Muscle layer of duodenum (tissue), 2 donors: ENCODE results near the gene F8A2.
"Not testable (repeated sequence)": the region's sequence is repeated elsewhere in the genome, so short reads cannot be mapped to it uniquely, and the experiment has no call there.

Source experiments
- H3K27ac ChIP-seq: one replicate; pipeline ENCODE4 v1.7.0; 2013; ENCODE audit warnings: mild to moderate bottlenecking, low read length
- H3K27me3 ChIP-seq: one replicate; pipeline ENCODE4 v1.7.0; 2013; ENCODE audit warnings: low read depth, mild to moderate bottlenecking, control low read depth, low read length
- H3K36me3 ChIP-seq, 2 donors: one replicate each; pipeline ENCODE4 v1.7.0; 2013; ENCODE audit warnings: low read length in 2 of 2, control low read depth in 1 of 2, mild to moderate bottlenecking in 1 of 2; ENCODE audit not compliant: insufficient read depth in 2 of 2, control insufficient read depth in 1 of 2
- H3K4me1 ChIP-seq, 2 donors: one replicate each; pipeline ENCODE4 v1.7.0; 2013; ENCODE audit warnings: low read length in 2 of 2, mild to moderate bottlenecking in 2 of 2, control low read depth in 1 of 2, moderate library complexity in 1 of 2; ENCODE audit not compliant: insufficient read depth in 2 of 2, control insufficient read depth in 1 of 2
- H3K4me3 ChIP-seq, 2 donors: one replicate each; pipeline ENCODE4 v1.7.0; 2013; ENCODE audit warnings: low read length in 2 of 2, low read depth in 1 of 2, mild to moderate bottlenecking in 1 of 2
- H3K9me3 ChIP-seq, 2 donors: one replicate each; pipeline ENCODE4 v1.7.0; 2013; ENCODE audit warnings: low read length in 2 of 2, control low read depth in 1 of 2, mild to moderate bottlenecking in 1 of 2; ENCODE audit not compliant: control insufficient read depth in 1 of 2
- donor health status: healthy.

Gene F8A2

GRCh38 chrX:155381843-155382528 lies at the start of gene F8A2:
F8A2 (plus strand) TSS chrX:155382095; CDS start chrX:155382115, 20 bp downstream.
- H3K4me1 ChIP-seq, H3K9me3 ChIP-seq, H3K4me3 ChIP-seq, H3K27me3 ChIP-seq, H3K36me3 ChIP-seq, H3K27ac ChIP-seq: not testable (repeated sequence)

DNA sequence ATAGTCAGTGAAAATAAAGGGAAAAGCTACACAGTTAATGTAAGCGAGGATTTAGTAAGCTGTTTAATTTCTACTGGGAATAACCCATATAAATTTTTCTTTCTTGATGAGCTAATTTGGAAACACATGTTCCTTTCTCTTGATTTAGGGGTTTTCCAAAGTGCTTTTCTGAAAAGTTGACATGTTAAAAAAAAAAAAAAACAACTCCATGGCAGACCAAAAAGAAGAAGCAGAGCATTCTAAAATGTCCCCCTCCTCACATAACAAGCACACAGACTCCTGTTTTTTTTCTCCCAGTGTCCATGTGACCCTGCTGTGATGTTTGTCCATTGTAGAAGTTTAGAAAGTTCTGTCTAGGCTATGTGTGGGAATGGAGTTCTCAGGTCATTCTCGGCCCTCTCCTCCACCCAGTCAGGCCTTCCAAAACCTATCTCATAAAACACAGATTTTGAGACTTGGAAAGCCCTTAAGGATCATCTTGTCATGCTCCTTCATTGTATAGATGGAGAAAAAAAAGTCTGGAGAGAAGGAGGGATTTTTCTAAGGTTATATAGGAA lies 48.3 kb upstream of the F8A2 start:
- no peaks in the 10 kb centered on the region for H3K9me3 ChIP-seq
- H3K4me1 ChIP-seq, result no peaks in the 10 kb centered on the region
- peak overlapping the region; percentile 71 for H3K27ac ChIP-seq
- peak overlapping the region; percentile 37 to 46 for H3K4me3 ChIP-seq
- no peaks in the 10 kb centered on the region for H3K27me3 ChIP-seq
- H3K36me3 ChIP-seq, result no peaks in the 10 kb centered on the region

DNA sequence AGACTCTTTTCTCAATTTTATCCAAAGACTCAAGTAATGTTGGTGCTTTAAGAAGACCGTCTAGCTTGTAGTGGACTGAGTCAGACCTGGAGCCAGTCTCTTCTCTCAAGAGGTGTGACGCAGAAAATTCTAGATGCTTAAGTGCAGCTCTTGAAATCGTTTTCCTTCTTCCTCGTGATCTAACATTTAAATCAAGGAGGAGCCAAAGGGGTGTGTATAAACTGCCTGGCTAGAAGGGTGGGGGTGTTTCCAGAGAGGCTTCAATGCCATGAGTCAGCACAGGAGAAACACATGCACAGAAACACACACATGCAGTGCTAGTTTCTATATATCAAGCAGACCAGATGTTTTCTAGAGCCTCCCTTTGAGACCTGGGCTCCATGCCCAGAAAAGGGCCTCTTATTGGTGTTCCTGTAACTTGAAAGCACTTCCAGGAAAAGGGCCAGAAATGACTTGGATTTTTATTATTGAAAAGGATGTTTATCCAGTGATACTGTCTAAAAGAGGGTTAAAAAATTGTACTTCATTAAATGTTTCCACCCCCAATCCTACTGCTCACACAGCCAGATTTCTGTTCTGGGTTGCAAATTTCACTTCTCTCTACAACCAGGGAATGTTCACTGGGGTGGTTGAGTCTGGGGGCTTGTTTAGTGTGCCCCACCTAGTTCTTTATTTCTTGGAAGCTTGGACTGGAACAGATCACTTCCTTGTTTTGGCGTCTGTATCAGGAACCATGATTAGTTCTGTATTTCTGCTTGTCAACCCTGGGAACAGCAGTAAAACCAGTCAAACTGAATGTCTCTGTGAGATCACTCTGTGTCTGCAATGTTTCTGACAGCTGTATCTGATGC lies 47.2 kb upstream of the F8A2 start, which contains the start of gene CLIC2:
Gene CLIC2 (minus strand): TSS at position 129 of the 851 bp plus-strand sequence. CDS start 187 bp downstream, outside the sequence.
- H3K9me3 ChIP-seq, result no peaks in the 10 kb centered on the region
- no peaks in the 10 kb centered on the region for H3K36me3 ChIP-seq
- H3K27ac ChIP-seq, result peak within 1 kb of the TSS; percentile 71
- no peaks in the 10 kb centered on the region for H3K4me1 ChIP-seq
- H3K4me3 ChIP-seq, result peak within 1 kb of the TSS; percentile 37 to 46
- H3K27me3 ChIP-seq, result no peaks in the 10 kb centered on the region

DNA sequence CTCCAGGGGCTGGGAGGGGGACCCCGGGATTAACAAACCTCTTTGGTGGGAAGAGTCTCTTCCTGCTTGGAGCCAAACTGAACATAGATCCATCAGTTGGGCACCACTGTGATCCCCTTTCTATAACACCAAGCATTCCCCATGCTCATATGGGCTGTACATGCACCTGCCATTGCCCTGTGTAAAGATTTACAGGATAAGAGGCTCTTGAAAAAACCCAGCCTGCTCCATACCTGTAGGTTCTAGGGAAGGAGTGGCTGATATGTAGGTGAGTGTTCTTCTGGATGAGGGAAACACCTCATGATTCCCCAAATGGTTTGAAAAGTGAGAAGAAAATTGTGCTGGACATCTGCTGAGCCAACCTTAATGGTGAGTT lies 46.6 kb upstream of the F8A2 start:
- not testable (repeated sequence) for H3K4me1 ChIP-seq, H3K9me3 ChIP-seq, H3K36me3 ChIP-seq, H3K27ac ChIP-seq, H3K27me3 ChIP-seq, H3K4me3 ChIP-seq

GRCh38 chrX:155345689-155346088 lies 36.2 kb upstream of the F8A2 start:
- not testable (repeated sequence) for H3K9me3 ChIP-seq, H3K36me3 ChIP-seq, H3K27ac ChIP-seq, H3K4me3 ChIP-seq, H3K27me3 ChIP-seq, H3K4me1 ChIP-seq

DNA sequence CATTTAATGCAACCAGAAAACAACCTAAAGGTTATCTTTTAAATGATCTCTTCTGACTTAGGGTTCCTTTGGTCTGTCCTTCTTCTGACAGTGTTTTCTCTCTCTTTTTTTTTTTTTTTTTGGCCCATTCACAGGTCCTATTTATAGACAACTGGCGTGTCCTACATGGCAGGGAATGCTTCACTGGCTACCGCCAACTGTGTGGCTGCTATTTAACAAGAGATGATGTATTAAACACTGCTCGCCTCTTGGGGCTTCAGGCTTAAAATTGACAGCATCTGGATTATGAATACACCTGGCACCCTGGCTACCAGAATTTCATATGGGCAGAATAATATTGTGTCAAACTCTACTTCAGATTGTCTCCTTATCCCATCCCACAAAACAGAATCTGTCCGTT lies 32.4 kb upstream of the F8A2 start:
- H3K36me3 ChIP-seq, H3K27ac ChIP-seq, H3K9me3 ChIP-seq, H3K27me3 ChIP-seq, H3K4me1 ChIP-seq, H3K4me3 ChIP-seq: not testable (repeated sequence)

- not testable (repeated sequence) for H3K36me3 ChIP-seq, H3K27me3 ChIP-seq, H3K27ac ChIP-seq, H3K9me3 ChIP-seq, H3K4me3 ChIP-seq, H3K4me1 ChIP-seq
Observed at GRCh38 chrX:155363712-155364111, 18.2 kb upstream of the F8A2 start.

DNA sequence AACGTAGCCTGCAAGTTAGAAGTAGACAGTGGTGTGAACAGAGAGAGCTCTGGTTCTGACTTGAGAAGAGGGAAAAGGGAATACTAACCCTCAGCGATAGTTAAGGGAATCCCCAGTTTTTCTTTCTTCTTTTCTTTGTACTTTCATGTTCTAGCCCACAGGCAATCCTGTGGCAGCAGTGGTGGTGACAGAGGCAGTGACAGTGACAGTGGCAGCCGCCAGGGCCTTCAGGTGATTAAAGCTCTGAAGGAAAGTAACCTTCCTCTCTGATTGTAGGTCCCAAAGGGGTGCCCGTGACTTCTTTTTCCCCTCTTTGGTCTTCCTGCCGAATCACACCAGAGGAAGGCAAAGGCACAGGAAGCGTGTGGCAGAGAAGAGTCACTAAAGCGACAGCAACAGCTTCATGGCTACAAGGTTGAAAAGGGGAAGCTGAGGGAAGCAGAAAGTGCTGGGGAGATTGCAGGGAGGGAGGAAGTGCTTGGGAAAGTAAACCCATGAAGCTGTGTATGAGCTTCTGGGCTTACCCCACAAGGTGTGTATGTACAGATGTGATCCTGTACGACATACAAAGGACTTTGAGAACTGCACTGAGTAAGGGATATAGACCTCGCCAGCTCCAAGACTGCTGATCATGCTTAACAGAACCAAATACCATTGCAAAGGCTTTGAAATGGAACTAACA lies 8.0 kb upstream of the F8A2 start:
- not testable (repeated sequence) for H3K27me3 ChIP-seq, H3K27ac ChIP-seq, H3K9me3 ChIP-seq, H3K4me1 ChIP-seq, H3K4me3 ChIP-seq, H3K36me3 ChIP-seq

GRCh38 chrX:155379802-155380201 lies 2.1 kb upstream of the F8A2 start:
- not testable (repeated sequence) for H3K4me1 ChIP-seq, H3K4me3 ChIP-seq, H3K27me3 ChIP-seq, H3K36me3 ChIP-seq, H3K9me3 ChIP-seq, H3K27ac ChIP-seq

- not testable (repeated sequence) for H3K9me3 ChIP-seq, H3K4me1 ChIP-seq, H3K36me3 ChIP-seq, H3K4me3 ChIP-seq, H3K27me3 ChIP-seq, H3K27ac ChIP-seq
Observed at GRCh38 chrX:155382529-155382967, 653 bp downstream of the F8A2 start.

DNA sequence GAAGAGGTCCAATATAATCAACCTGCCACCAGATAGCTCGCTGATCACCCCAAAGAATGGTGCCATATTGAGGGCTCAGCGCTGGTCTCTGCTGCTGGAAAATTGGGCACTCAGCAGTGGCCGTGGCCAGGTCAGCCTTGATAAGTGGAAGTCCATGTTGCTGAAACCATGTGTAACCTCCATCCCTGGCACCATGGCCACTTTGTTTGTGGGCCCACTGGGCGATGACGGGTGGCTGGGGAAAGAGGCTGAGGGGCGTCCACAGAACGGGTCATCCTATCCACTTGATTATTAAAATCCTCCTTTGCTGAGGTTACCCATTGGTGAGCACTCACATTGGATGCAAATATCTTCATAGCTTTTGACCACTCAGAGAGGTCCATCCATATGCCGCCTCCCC lies 7.7 kb downstream of the F8A2 start:
- no peaks in the 10 kb centered on the region for H3K27me3 ChIP-seq
- no peaks in the 10 kb centered on the region for H3K9me3 ChIP-seq
- no peak overlapping the region for H3K27ac ChIP-seq
- H3K4me1 ChIP-seq, result no peaks in the 10 kb centered on the region
- H3K36me3 ChIP-seq, result no peaks in the 10 kb centered on the region
- H3K4me3 ChIP-seq, result no peak overlapping the region
